ENCODE data around the gene TSPAN32.
"Not testable (repeated sequence)": the region's sequence is repeated elsewhere in the genome, so short reads cannot be mapped to it uniquely, and the experiment has no call there.

The TSPAN32 gene

GRCh38 chr11:2267306-2267850 is 34.4 kb upstream of the TSPAN32 start:
- DNase-seq (ENCODE audit: low read depth) = no peak

GRCh38 chr11:2267851-2268728 is 33.7 kb upstream of the TSPAN32 start:
- DNase-seq (ENCODE audit: low read depth) = no peak

- peak; percentile 66 for DNase-seq (ENCODE audit: low read depth)
Observed at GRCh38 chr11:2268729-2269600, 32.8 kb upstream of the TSPAN32 start.

- DNase-seq (ENCODE audit: low read depth) = no peak
Observed at GRCh38 chr11:2269601-2270321, 32.1 kb upstream of the TSPAN32 start.

- DNase-seq (ENCODE audit: low read depth) = no peak
Observed at GRCh38 chr11:2270322-2271076, 31.3 kb upstream of the TSPAN32 start, which contains the start of gene ASCL2. Gene ASCL2, minus strand, starts transcription at chr11:2270588. Its CDS starts 256 bp downstream, at chr11:2270332.

- no peak for DNase-seq (ENCODE audit: low read depth)
Observed at GRCh38 chr11:2271077-2271326, 30.8 kb upstream of the TSPAN32 start.

GRCh38 chr11:2271327-2272227 is 30.2 kb upstream of the TSPAN32 start:
- no peak for DNase-seq (ENCODE audit: low read depth)

- DNase-seq (ENCODE audit: low read depth) = no peak
Observed at GRCh38 chr11:2272228-2272945, 29.4 kb upstream of the TSPAN32 start.

- no peak for DNase-seq (ENCODE audit: low read depth)
Observed at GRCh38 chr11:2272946-2273280, 28.9 kb upstream of the TSPAN32 start.

GRCh38 chr11:2273311-2273710 is 28.5 kb upstream of the TSPAN32 start:
- no peak for DNase-seq (ENCODE audit: low read depth)

- no peak for DNase-seq (ENCODE audit: low read depth)
Observed at GRCh38 chr11:2273771-2274170, 28.0 kb upstream of the TSPAN32 start.

GRCh38 chr11:2275334-2276279 is 26.2 kb upstream of the TSPAN32 start:
- no peak for DNase-seq (ENCODE audit: low read depth)

- DNase-seq (ENCODE audit: low read depth) = no peak
Observed at GRCh38 chr11:2276280-2277007, 25.4 kb upstream of the TSPAN32 start.

GRCh38 chr11:2277008-2277346 is 24.8 kb upstream of the TSPAN32 start:
- no peak for DNase-seq (ENCODE audit: low read depth)

GRCh38 chr11:2277933-2278523 is 23.8 kb upstream of the TSPAN32 start:
- no peak for DNase-seq (ENCODE audit: low read depth)

- DNase-seq (ENCODE audit: low read depth) = no peak
Observed at GRCh38 chr11:2280208-2280607, 21.6 kb upstream of the TSPAN32 start.

GRCh38 chr11:2286350-2286749 is 15.5 kb upstream of the TSPAN32 start:
- DNase-seq (ENCODE audit: low read depth) = not testable (repeated sequence)

GRCh38 chr11:2287091-2287490 is 14.7 kb upstream of the TSPAN32 start:
- no peak for DNase-seq (ENCODE audit: low read depth)

All from activated gamma-delta T cell treated with anti-CD3 and anti-CD28 coated beads, Interleukin-2, amount 50 U/mL, for 16 hours (primary cell).